Medulla oblongata (tissue), 1 donor: ENCODE data around the gene HIC1.

ENCODE experiments used
- DNase-seq: peaks from one replicate; pipeline ENCODE4 v3.0.0-alpha.2; 2015; ENCODE audit errors: extremely low spot score

Gene HIC1

GRCh38 chr17:2024572-2025219, 30.2 kb upstream of the HIC1 start:
- no peak for DNase-seq

- no peak for DNase-seq
These were observed 29.7 kb upstream of the HIC1 start, which contains the start of gene RTN4RL1 for GRCh38 chr17:2025220-2025621. RTN4RL1 (minus strand) TSS chr17:2025334; CDS start chr17:2024865, 469 bp downstream.

- DNase-seq = peak; percentile 51
These were observed 29.1 kb upstream of the HIC1 start for GRCh38 chr17:2025622-2026309.

- DNase-seq = no peak
These were observed 27.2 kb upstream of the HIC1 start for GRCh38 chr17:2027528-2028233.

GRCh38 chr17:2028234-2028614, 26.7 kb upstream of the HIC1 start:
- DNase-seq = no peak

- no peak for DNase-seq
These were observed 26.2 kb upstream of the HIC1 start for GRCh38 chr17:2028737-2029136.

- peak; percentile 88 for DNase-seq
These were observed 24.8 kb upstream of the HIC1 start, which contains the start of gene DPH1 for GRCh38 chr17:2029911-2030778. DPH1 (plus strand) TSS chr17:2030153; CDS start chr17:2030170, 17 bp downstream.

- no peak for DNase-seq
These were observed 24.1 kb upstream of the HIC1 start for GRCh38 chr17:2030779-2031163.

GRCh38 chr17:2033153-2033552, 21.8 kb upstream of the HIC1 start:
- no peak for DNase-seq

- DNase-seq = no peak
These were observed 20.7 kb upstream of the HIC1 start for GRCh38 chr17:2034157-2034556.

GRCh38 chr17:2034806-2035540, 19.9 kb upstream of the HIC1 start:
- no peak for DNase-seq

- no peak for DNase-seq
These were observed 19.1 kb upstream of the HIC1 start for GRCh38 chr17:2035541-2036488.

GRCh38 chr17:2037155-2037554, 17.7 kb upstream of the HIC1 start:
- no peak for DNase-seq

GRCh38 chr17:2040219-2040827, 14.6 kb upstream of the HIC1 start:
- DNase-seq = no peak

GRCh38 chr17:2040942-2041560, 13.9 kb upstream of the HIC1 start:
- no peak for DNase-seq

- DNase-seq = peak; percentile 96
These were observed 13.1 kb upstream of the HIC1 start, which contains the start of gene OVCA2 for GRCh38 chr17:2041561-2042389. OVCA2 (plus strand) TSS chr17:2042022; CDS start chr17:2042048, 26 bp downstream.

GRCh38 chr17:2042390-2042847, 12.5 kb upstream of the HIC1 start:
- no peak for DNase-seq

- no peak for DNase-seq
These were observed 12.0 kb upstream of the HIC1 start for GRCh38 chr17:2042933-2043332.
